ENCODE results near the gene ST6GAL1.

Gene ST6GAL1

GRCh38 chr3:186983659-186984058 is 53.3 kb downstream of the ST6GAL1 start:
- no peak for DNase-seq
- in situ Hi-C loops (cut with HindIII; ENCODE audit: low pct_ligation_motif_present, low sequenced_read_pairs) = no loop called here
- H3K4me3 ChIP-seq (ENCODE audit: low read depth, low read length) = no peak overlapping the region
- no peak overlapping the region for H3K27ac ChIP-seq
- no peaks in the 10 kb centered on the region for H3K36me3 ChIP-seq (replicated peaks)
- TF ChIP-seq, protein P1, sequence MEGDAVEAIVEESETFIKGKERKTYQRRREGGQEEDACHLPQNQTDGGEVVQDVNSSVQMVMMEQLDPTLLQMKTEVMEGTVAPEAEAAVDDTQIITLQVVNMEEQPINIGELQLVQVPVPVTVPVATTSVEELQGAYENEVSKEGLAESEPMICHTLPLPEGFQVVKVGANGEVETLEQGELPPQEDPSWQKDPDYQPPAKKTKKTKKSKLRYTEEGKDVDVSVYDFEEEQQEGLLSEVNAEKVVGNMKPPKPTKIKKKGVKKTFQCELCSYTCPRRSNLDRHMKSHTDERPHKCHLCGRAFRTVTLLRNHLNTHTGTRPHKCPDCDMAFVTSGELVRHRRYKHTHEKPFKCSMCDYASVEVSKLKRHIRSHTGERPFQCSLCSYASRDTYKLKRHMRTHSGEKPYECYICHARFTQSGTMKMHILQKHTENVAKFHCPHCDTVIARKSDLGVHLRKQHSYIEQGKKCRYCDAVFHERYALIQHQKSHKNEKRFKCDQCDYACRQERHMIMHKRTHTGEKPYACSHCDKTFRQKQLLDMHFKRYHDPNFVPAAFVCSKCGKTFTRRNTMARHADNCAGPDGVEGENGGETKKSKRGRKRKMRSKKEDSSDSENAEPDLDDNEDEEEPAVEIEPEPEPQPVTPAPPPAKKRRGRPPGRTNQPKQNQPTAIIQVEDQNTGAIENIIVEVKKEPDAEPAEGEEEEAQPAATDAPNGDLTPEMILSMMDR (IDR thresholded peaks at IDR 0.05; ENCODE audit: low read depth, low read length, missing control alignments) = no peak
- H3K27me3 ChIP-seq (replicated peaks) = no peaks in the 10 kb centered on the region

DNA sequence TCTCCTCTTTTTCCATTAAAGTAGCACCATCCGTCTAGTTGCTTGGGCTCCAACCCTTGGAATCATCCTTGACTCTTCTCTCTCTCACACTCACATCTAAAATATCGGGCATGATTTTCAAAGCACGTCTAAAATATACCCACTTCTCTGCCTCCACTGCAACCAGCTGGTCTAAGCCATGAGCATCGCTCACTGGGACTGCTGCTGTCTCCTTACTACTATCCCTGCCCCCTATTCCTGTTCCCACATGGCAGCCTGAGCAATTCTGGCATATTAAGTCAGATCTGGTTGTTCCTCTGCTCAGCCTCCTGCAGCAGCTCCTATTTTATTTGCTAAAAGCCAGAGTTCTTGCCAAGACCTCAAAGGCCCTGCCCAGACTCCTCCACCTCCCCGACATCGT is 53.7 kb downstream of the ST6GAL1 start:
- TF ChIP-seq, protein P1 (IDR thresholded peaks at IDR 0.05; ENCODE audit: low read depth, low read length, missing control alignments) = no peak
- Histone ChIP-seq H3K27ac (no peak overlapping the region), H3K36me3 (replicated peaks) (no peaks in the 10 kb centered on the region), H3K27me3 (replicated peaks) (no peaks in the 10 kb centered on the region), H3K4me3 (ENCODE audit: low read depth, low read length) (no peak overlapping the region)
- DNase-seq = no peak
- in situ Hi-C loops (cut with HindIII; ENCODE audit: low pct_ligation_motif_present, low sequenced_read_pairs) = no loop called here

DNA sequence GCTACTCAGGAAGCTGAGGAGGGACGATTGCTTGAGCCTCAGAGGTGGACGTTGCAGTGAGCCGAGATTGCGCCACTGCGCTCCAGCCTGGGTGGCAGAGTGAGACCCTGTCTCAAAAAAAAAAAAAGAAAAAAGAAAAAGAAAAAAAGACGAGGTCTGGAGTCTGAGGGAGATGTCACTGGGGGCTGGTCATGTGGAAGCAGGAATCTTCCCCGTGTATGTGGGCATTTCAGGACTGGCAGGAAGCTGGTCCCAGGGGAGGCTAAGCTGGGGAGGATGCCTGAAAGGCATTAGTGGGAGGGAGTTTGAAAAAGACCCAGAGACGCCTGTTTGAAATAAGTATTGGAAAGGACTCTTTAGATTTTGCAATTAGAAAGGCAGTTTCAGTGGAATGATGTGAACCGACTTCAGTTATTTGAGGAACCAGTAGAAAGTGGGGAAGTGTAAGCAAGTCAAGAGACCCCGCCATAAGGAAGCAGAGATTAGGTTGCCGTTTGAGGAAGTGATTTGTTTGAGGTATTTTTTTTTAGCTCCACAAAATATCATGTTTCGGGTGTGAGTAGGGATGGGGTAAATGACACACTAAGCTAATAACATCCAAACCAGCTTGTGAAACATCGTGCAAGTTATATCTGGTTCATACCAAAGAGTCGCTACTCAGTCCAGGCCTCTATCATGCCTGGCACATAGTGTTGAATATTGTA is 55.5 kb downstream of the ST6GAL1 start:
- Histone ChIP-seq H3K27ac (no peak overlapping the region), H3K4me3 (ENCODE audit: low read depth, low read length) (no peak overlapping the region), H3K36me3 (replicated peaks) (no peaks in the 10 kb centered on the region), H3K27me3 (replicated peaks) (no peaks in the 10 kb centered on the region)
- in situ Hi-C loops (cut with HindIII; ENCODE audit: low pct_ligation_motif_present, low sequenced_read_pairs) = no loop called here
- DNase-seq = no peak
- TF ChIP-seq, protein P1 (IDR thresholded peaks at IDR 0.05; ENCODE audit: low read depth, low read length, missing control alignments) = no peak

GRCh38 chr3:186986406-186986805 is 56.1 kb downstream of the ST6GAL1 start:
- Histone ChIP-seq H3K27ac (no peak overlapping the region), H3K36me3 (replicated peaks) (no peaks in the 10 kb centered on the region), H3K27me3 (replicated peaks) (no peaks in the 10 kb centered on the region), H3K4me3 (ENCODE audit: low read depth, low read length) (no peak overlapping the region)
- in situ Hi-C loops (cut with HindIII; ENCODE audit: low pct_ligation_motif_present, low sequenced_read_pairs) = no loop called here
- TF ChIP-seq, protein P1 (IDR thresholded peaks at IDR 0.05; ENCODE audit: low read depth, low read length, missing control alignments) = no peak
- DNase-seq = no peak

DNA sequence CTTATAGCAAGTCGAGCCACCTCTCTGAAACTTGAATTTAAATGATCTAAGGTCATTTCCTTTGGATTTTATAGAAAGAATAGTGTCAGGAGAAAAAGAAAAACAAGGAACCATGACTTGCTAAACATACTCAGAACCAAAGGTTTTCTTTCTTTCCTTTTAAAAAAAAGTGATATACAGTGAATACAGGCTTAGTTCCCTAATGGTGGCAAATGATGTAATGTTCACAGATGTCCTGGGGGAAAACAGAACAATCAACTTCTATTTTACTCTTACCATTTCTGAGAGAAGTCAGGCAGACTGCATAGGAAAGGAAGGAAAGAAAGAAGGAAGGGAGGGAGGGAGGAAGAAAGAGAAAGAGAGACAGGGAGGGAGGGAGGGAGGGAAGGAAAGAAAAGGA is 56.5 kb downstream of the ST6GAL1 start:
- no peak overlapping the region for H3K4me3 ChIP-seq (ENCODE audit: low read depth, low read length)
- TF ChIP-seq, protein P1 (IDR thresholded peaks at IDR 0.05; ENCODE audit: low read depth, low read length, missing control alignments) = no peak
- H3K27ac ChIP-seq = no peak overlapping the region
- H3K36me3 ChIP-seq (replicated peaks) = no peaks in the 10 kb centered on the region
- in situ Hi-C loops (cut with HindIII; ENCODE audit: low pct_ligation_motif_present, low sequenced_read_pairs) = no loop called here
- no peaks in the 10 kb centered on the region for H3K27me3 ChIP-seq (replicated peaks)
- no peak for DNase-seq

- H3K4me3 ChIP-seq (ENCODE audit: low read depth, low read length) = no peak overlapping the region
- no peak overlapping the region for H3K27ac ChIP-seq
- H3K27me3 ChIP-seq (replicated peaks) = no peaks in the 10 kb centered on the region
- no peak for DNase-seq
- in situ Hi-C loops (cut with HindIII; ENCODE audit: low pct_ligation_motif_present, low sequenced_read_pairs) = no loop called here
- H3K36me3 ChIP-seq (replicated peaks) = no peaks in the 10 kb centered on the region
- TF ChIP-seq, protein P1 (IDR thresholded peaks at IDR 0.05; ENCODE audit: low read depth, low read length, missing control alignments) = no peak
Observed at GRCh38 chr3:186988806-186989205, 58.5 kb downstream of the ST6GAL1 start.
